ENCODE data around the gene KIAA0753.

GRCh38 chr17:6637458-6637840 lies 3.1 kb downstream of the KIAA0753 start:
- TF ChIP-seq SP1 (IDR thresholded peaks at IDR 0.05) = no peak
- TF ChIP-seq TARDBP (IDR thresholded peaks at IDR 0.05) = no peak
- TF ChIP-seq FOXA1 (IDR thresholded peaks at IDR 0.05) = no peak
- TF ChIP-seq PKNOX1 (IDR thresholded peaks at IDR 0.05) = no peak
- TF ChIP-seq FOXM1 (IDR thresholded peaks at IDR 0.05; ENCODE audit: borderline replicate concordance) = no peak
- no peak for TF ChIP-seq BHLHE40 (IDR thresholded peaks at IDR 0.05; ENCODE audit: borderline replicate concordance)
- no peak for TF ChIP-seq CTBP1 (IDR thresholded peaks at IDR 0.05; ENCODE audit: borderline replicate concordance)
- TF ChIP-seq LEF1 (IDR thresholded peaks at IDR 0.05; ENCODE audit: borderline replicate concordance) = no peak
- TF ChIP-seq ELF4 (IDR thresholded peaks at IDR 0.05) = no peak
